ENCODE data around the gene GOLPH3L.

DNA sequence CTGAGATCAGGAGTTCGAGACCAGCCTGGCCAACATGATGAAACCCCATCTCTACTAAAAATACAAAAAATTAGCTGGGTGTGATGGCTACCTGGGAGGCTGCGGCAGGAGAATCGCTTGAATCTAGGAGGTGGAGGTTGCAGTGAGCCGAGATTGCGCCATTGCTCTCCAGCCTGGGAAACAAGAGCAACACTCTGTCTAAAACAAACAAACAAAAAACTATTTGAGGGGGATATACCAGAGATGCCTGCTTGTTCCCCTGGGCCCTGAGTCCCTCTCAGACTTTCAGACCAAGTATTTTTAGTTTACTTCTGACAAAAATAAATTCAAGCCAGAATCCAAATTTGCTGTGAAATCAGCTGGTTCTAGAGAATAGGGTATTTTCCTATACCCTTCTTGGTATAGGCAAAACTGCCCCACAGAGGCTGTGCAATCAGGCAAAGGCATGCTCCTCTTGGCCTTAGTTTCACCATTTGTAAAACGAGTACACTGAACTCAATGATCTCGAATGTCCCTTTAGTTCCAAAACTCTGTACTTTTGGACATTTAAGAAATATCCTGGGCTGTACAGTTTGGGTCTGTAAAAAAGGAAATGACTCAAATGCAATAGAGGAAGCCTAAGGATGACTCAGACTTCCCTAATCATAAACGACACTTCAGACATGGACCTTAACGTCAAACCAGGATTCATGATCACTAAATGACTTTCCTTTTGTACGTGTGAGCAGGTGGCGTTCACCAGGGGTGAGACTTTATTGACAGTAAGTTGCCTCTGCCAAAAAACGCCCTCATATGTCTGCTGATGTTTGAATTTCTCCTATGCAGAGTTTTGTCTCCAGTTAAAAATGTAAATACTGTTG, 83.7 kb downstream of the GOLPH3L start:
- TF ChIP-seq SUZ12 (IDR thresholded peaks at IDR 0.05; ENCODE audit: extremely low read depth, insufficient read depth, insufficient read length) = no peak
- no peak for TF ChIP-seq ZNF274 (IDR thresholded peaks at IDR 0.05; ENCODE audit: low read depth, low read length)
